Neural cell (in vitro differentiated cells): ENCODE measurements around the gene TSPAN31. TPM values are rescaled to one million over a fixed set of nuclear protein-coding genes. Genes with fewer than 3 reads are reported as not detected.

Experiments
- H2AFZ ChIP-seq: fragments of 200-600, 300-800 bp; sonication (generic), shearing (Covaris generic); 2 replicates; pipeline ENCODE4 v1.6.0; 2014; ENCODE audit warnings: low read depth, mild to moderate bottlenecking, antibody characterized with exemption, low read length, moderate library complexity
- H3F3A ChIP-seq: fragments of 200-600 bp; shearing (Covaris generic); 2 replicates; pipeline ENCODE4 v1.6.1; 2016; ENCODE audit warnings: mild to moderate bottlenecking, moderate library complexity, mixed read lengths, antibody characterized with exemption, low read length; ENCODE audit not compliant: insufficient read depth, poor library complexity, severe bottlenecking
- H3K27ac ChIP-seq: fragments of 200-600, 300-800 bp; sonication (generic), shearing (Covaris generic); 2 replicates; pipeline ENCODE4 v1.5.1; 2014; ENCODE audit warnings: mild to moderate bottlenecking, low read length, moderate library complexity
- H3K27me3 ChIP-seq: fragments of 300-800, 200-600 bp; sonication (generic), shearing (Covaris generic); 2 replicates; pipeline ENCODE4 v1.6.0; 2014; ENCODE audit warnings: mild to moderate bottlenecking, low read depth, low read length, moderate library complexity; ENCODE audit not compliant: insufficient read depth
- H3K36me3 ChIP-seq: fragments of 300-800, 200-600 bp; sonication (generic), shearing (Covaris generic); 2 replicates; pipeline ENCODE4 v1.5.1; 2014; ENCODE audit warnings: mild to moderate bottlenecking, antibody characterized with exemption, low read length, moderate library complexity; ENCODE audit not compliant: insufficient read depth
- H3K4me2 ChIP-seq: fragments of 300-800, 200-600 bp; sonication (generic), shearing (Covaris generic); 2 replicates; pipeline ENCODE4 v1.6.0; 2014; ENCODE audit warnings: mild to moderate bottlenecking, low read length
- H3K4me3 ChIP-seq: fragments of 300-800, 200-600 bp; sonication (generic), shearing (Covaris generic); 2 replicates; pipeline ENCODE4 v1.5.1; 2014; ENCODE audit warnings: mild to moderate bottlenecking, low read length, moderate library complexity
- H3K79me2 ChIP-seq: fragments of 200-600 bp; shearing (Covaris generic); replicated peaks from 2 replicates; pipeline ENCODE4 v1.6.0; 2014; ENCODE audit warnings: mild to moderate bottlenecking, low read length, moderate library complexity; ENCODE audit not compliant: insufficient read depth
- H3K9ac ChIP-seq: fragments of 300-800, 200-600 bp; sonication (generic), shearing (Covaris generic); 2 replicates; pipeline ENCODE4 v1.6.1; 2016; ENCODE audit warnings: mild to moderate bottlenecking, low read length, mixed read lengths
- H3K9me2 ChIP-seq: fragments of 200-600 bp; shearing (Covaris generic); 2 replicates; pipeline ENCODE4 v1.6.1; 2016; ENCODE audit warnings: mild to moderate bottlenecking, low read length, mixed read lengths; ENCODE audit not compliant: insufficient read depth
- H3K9me3 ChIP-seq: fragments of 200-600, 300-800 bp; sonication (generic), shearing (Covaris generic); 2 replicates; pipeline ENCODE4 v1.6.1; 2016; ENCODE audit warnings: mild to moderate bottlenecking, mixed run types, low read length, moderate library complexity, mixed read lengths
- H4K20me1 ChIP-seq: fragments of 200-600 bp; shearing (Covaris generic); 2 replicates; pipeline ENCODE4 v1.6.1; 2016; ENCODE audit warnings: mild to moderate bottlenecking, mixed run types; ENCODE audit not compliant: insufficient read depth
- EP300 ChIP-seq: fragments of 450-650 bp; conservative IDR thresholded peaks from 2 replicates; pipeline ENCODE4 v1.6.1; 2014; ENCODE audit warnings: antibody characterized with exemption, mild to moderate bottlenecking, moderate library complexity; ENCODE audit not compliant: poor library complexity, severe bottlenecking
- EZH2 ChIP-seq: fragments of 200-600, 300-800 bp; shearing (Covaris generic), sonication (generic); IDR thresholded peaks from 2 replicates; pipeline ENCODE4 v1.6.1; 2014; ENCODE audit warnings: antibody characterized with exemption, low read length, borderline replicate concordance, mild to moderate bottlenecking; ENCODE audit not compliant: insufficient read depth, poor library complexity, severe bottlenecking
- MXI1 ChIP-seq: fragments of 450-650 bp; conservative IDR thresholded peaks from 2 replicates; pipeline ENCODE4 v1.6.1; 2014; ENCODE audit warnings: antibody characterized with exemption, mild to moderate bottlenecking; ENCODE audit not compliant: poor library complexity, severe bottlenecking
- POLR2AphosphoS5 ChIP-seq: IDR thresholded peaks from 2 replicates; pipeline ENCODE4 v1.6.1; 2012
- RAD21 ChIP-seq: fragments of 450-650 bp; conservative IDR thresholded peaks from 2 replicates; pipeline ENCODE4 v1.6.1; 2014; ENCODE audit warnings: antibody characterized with exemption, mild to moderate bottlenecking, moderate library complexity
- SMC3 ChIP-seq: fragments of 450-650 bp; conservative IDR thresholded peaks from 2 replicates; pipeline ENCODE4 v1.6.1; 2014; ENCODE audit warnings: antibody characterized with exemption, mild to moderate bottlenecking, moderate library complexity; ENCODE audit not compliant: poor library complexity
- TAF1 ChIP-seq: IDR thresholded peaks from 2 replicates; pipeline ENCODE4 v1.6.1; 2012; ENCODE audit warnings: low read depth
- polyA plus RNA-seq: library from polyadenylated mRNA; depleted of rRNA; stranded (reverse); fragments of >200 nt; gene quantifications from 2 replicates; pipeline ENCODE4 v1.2.3, GENCODE V29; 2014
- TF ChIP-seq, protein P1 (sequence below): IDR thresholded peaks from 2 replicates; pipeline ENCODE4 v1.6.1; 2012; ENCODE audit warnings: borderline replicate concordance
- TF ChIP-seq, protein P2 (sequence below): fragments of 450-650 bp; IDR thresholded peaks from 2 replicates; pipeline ENCODE4 v1.5.1; 2014; ENCODE audit warnings: antibody characterized with exemption, mild to moderate bottlenecking, moderate library complexity; ENCODE audit not compliant: poor library complexity, severe bottlenecking

TSPAN31 gene
- polyA plus RNA-seq, 1 donor from 2014 or later = 85.3 TPM

- no peak overlapping the region for H2AFZ ChIP-seq
- H3K9me2 ChIP-seq = no peaks in the 10 kb centered on the region
- H4K20me1 ChIP-seq = no peaks in the 10 kb centered on the region
- H3K9ac ChIP-seq = peak overlapping the region; percentile 87
- H3K4me3 ChIP-seq = peak overlapping the region; percentile 71
- H3K27me3 ChIP-seq = no peaks in the 10 kb centered on the region
- no peaks in the 10 kb centered on the region for H3F3A ChIP-seq
- TF ChIP-seq TAF1 (no peak), MXI1 (no peak), POLR2AphosphoS5 (no peak), SMC3 (no peak), EZH2 (no peak), RAD21 (no peak), EP300 (no peak)
- TF ChIP-seq, protein P1, sequence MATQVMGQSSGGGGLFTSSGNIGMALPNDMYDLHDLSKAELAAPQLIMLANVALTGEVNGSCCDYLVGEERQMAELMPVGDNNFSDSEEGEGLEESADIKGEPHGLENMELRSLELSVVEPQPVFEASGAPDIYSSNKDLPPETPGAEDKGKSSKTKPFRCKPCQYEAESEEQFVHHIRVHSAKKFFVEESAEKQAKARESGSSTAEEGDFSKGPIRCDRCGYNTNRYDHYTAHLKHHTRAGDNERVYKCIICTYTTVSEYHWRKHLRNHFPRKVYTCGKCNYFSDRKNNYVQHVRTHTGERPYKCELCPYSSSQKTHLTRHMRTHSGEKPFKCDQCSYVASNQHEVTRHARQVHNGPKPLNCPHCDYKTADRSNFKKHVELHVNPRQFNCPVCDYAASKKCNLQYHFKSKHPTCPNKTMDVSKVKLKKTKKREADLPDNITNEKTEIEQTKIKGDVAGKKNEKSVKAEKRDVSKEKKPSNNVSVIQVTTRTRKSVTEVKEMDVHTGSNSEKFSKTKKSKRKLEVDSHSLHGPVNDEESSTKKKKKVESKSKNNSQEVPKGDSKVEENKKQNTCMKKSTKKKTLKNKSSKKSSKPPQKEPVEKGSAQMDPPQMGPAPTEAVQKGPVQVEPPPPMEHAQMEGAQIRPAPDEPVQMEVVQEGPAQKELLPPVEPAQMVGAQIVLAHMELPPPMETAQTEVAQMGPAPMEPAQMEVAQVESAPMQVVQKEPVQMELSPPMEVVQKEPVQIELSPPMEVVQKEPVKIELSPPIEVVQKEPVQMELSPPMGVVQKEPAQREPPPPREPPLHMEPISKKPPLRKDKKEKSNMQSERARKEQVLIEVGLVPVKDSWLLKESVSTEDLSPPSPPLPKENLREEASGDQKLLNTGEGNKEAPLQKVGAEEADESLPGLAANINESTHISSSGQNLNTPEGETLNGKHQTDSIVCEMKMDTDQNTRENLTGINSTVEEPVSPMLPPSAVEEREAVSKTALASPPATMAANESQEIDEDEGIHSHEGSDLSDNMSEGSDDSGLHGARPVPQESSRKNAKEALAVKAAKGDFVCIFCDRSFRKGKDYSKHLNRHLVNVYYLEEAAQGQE = no peak
- TF ChIP-seq, protein P2, sequence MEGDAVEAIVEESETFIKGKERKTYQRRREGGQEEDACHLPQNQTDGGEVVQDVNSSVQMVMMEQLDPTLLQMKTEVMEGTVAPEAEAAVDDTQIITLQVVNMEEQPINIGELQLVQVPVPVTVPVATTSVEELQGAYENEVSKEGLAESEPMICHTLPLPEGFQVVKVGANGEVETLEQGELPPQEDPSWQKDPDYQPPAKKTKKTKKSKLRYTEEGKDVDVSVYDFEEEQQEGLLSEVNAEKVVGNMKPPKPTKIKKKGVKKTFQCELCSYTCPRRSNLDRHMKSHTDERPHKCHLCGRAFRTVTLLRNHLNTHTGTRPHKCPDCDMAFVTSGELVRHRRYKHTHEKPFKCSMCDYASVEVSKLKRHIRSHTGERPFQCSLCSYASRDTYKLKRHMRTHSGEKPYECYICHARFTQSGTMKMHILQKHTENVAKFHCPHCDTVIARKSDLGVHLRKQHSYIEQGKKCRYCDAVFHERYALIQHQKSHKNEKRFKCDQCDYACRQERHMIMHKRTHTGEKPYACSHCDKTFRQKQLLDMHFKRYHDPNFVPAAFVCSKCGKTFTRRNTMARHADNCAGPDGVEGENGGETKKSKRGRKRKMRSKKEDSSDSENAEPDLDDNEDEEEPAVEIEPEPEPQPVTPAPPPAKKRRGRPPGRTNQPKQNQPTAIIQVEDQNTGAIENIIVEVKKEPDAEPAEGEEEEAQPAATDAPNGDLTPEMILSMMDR = no peak
- H3K27ac ChIP-seq = peak overlapping the region; percentile 94
- no peaks in the 10 kb centered on the region for H3K9me3 ChIP-seq
- no peaks in the 10 kb centered on the region for H3K79me2 ChIP-seq
- no peak overlapping the region for H3K4me2 ChIP-seq
- peaks cover 7% of the 10 kb centered on the region for H3K36me3 ChIP-seq
Observed at GRCh38 chr12:57743769-57744168, 1.1 kb upstream of the TSPAN31 start.

DNA sequence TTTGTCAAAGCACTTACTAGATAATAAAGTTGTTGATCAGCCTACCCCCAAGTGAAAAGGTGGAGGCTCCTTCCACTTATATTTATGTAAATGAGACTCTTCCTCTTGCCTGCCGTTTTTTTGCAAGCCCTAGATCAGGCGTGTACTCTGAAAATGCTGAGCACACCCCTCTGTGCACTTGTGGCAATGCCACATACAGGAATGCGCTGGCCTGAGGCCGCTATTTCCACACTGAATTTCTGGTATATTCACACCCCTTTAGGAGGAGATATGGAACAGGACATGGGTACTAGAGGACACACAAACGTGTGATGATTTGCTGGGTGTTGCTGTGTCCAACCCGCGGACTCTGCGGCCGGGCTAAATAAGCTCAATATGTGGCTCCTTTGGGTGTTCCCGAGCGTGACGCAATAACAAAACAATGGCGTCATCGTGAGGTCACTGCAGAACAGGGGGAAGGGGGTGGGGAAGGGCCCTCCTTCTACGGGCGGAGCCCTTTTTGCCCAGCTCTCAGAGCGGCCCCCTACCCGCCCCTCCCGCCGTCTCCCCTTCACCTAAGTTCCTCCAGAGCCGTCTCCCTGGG is 554 bp upstream of the TSPAN31 start:
- H3K27ac ChIP-seq = peak overlapping the region; percentile 94
- H3K9ac ChIP-seq = peak overlapping the region; percentile 87
- H3K79me2 ChIP-seq = peaks cover 4% of the 10 kb centered on the region
- peak overlapping the region; percentile 28 for H3K4me2 ChIP-seq
- no peaks in the 10 kb centered on the region for H3K9me3 ChIP-seq
- H3K27me3 ChIP-seq = no peaks in the 10 kb centered on the region
- H3F3A ChIP-seq = no peaks in the 10 kb centered on the region
- H4K20me1 ChIP-seq = no peaks in the 10 kb centered on the region
- H2AFZ ChIP-seq = peak overlapping the region; percentile 53
- TF ChIP-seq, protein P1 = peak; percentile 36
- TF ChIP-seq EZH2 (no peak), POLR2AphosphoS5 (no peak), EP300 (no peak), TAF1 (peak; percentile 29), SMC3 (no peak)
- TF ChIP-seq, protein P2 = no peak
- H3K9me2 ChIP-seq = no peaks in the 10 kb centered on the region
- H3K4me3 ChIP-seq = peak overlapping the region; percentile 71
- H3K36me3 ChIP-seq = peaks cover 7% of the 10 kb centered on the region
